T-helper 2 cell (primary cell): ENCODE measurements around the gene ITGB2.
"Not testable (repeated sequence)": the region's sequence is repeated elsewhere in the genome, so short reads cannot be mapped to it uniquely, and the experiment has no call there.

ENCODE experiments used
- DNase-seq, 5 experiments: peaks; one replicate each; pipeline versions ENCODE4 v3.0.0 to v3.0.0-alpha.2; 2012 to 2022

The ITGB2 gene

DNA sequence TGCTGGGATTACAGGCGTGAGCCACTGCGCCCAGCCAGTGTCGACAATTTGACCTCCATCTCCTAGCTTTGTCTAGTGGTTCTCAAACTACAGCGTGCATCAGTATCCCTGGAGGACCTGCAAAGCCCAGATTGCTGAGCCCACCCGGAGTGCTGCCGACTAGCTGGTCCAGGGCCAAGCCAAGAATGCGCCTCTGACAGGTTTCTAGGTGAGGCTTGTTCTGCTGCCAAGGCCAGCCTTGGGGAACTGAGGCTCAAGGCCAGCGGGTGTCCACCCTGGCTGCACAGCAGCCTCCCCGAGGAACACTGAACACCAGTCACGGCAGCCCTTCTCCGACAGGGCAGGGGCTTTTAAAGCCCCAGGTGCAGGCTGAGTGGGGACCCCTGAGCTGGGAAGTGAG is 37.4 kb downstream of the ITGB2 start:
- DNase-seq, result no peak

DNA sequence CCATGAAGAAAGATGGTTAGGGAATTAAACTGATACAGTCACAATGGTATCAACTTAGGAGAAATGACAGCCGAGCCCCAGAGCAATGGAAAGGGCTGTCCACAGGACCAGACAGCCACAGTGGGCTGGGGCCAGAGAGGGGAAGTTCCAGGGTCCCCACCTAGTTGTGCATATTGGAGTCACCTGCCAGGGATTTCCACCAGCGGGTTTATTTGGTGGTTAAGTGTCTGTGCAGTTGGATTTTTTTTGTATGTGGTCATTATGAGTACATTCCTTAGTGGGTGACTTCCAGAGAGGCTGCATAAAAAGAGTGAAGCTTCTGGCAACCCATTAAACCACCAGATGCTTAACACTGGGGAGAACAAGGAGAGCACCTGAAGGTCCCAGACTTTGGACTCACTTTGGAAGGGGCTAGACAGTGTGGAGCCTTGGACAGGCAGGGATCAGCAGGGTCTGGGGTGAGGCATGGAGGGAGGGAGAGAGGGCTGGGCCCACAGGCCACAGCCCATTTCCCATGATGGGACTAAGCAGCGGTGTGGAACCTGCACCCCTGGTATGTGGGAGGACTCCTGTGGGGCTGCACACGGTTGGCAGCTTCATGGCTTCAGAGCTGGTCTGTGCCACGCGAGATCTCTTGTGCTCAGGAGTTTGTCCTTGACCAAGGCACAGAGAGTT is 39.4 kb downstream of the ITGB2 start:
- no peak for DNase-seq

DNA sequence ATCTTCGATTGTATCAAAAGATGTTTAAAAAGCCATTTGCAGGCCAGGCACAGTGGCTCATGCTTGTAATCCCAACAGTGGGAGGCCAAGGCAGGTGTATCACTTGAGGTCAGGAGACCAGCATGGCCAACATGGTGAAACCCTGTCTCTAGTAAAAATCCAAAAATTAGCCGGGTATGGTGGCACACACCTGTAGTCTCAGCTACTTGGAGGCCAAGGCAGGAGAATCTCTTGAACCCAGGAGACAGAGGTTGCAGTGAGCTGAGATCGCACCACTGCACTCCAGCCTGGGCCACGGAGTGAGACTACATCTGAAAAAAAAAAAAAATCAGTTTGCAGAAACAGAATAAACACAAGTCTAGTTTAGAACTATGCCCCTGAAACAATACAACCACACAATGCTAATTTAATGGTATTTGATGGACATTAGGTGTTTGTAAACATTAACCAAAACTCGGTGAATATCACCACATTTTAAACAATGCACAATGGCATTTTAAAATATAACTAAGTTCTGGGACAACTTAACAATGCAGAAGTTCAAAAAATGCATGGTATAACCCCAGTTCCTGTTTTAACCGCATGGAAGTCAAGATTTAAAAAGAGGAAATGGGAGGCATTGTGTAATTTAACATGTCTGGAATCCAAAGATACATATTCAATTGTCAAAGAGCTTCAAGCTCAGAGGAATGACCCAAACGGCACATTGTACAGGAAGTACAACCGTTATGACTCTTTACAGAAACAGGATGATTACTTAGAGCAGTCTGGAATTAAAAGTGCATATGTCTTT is 40.1 kb downstream of the ITGB2 start:
- no peak for DNase-seq

DNA sequence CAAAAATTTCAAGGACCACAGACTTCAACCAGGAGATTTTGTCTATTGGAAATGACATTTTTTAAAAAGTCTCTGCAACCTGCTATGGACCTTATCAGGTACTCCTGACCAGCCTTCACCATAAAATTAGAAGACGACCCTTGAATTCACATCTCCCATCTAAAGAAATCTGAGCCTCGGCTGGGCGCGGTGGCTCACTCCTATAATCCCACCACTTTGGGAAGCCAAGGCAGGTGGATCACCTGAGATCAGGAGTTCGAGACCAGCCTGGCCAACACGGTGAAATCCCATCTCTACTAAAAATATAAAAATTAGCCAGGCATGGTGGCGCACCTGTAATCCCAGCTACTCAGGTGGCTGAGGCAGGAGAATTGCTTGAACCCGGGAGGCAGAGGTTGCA is 41.5 kb downstream of the ITGB2 start:
- not testable (repeated sequence) for DNase-seq

DNA sequence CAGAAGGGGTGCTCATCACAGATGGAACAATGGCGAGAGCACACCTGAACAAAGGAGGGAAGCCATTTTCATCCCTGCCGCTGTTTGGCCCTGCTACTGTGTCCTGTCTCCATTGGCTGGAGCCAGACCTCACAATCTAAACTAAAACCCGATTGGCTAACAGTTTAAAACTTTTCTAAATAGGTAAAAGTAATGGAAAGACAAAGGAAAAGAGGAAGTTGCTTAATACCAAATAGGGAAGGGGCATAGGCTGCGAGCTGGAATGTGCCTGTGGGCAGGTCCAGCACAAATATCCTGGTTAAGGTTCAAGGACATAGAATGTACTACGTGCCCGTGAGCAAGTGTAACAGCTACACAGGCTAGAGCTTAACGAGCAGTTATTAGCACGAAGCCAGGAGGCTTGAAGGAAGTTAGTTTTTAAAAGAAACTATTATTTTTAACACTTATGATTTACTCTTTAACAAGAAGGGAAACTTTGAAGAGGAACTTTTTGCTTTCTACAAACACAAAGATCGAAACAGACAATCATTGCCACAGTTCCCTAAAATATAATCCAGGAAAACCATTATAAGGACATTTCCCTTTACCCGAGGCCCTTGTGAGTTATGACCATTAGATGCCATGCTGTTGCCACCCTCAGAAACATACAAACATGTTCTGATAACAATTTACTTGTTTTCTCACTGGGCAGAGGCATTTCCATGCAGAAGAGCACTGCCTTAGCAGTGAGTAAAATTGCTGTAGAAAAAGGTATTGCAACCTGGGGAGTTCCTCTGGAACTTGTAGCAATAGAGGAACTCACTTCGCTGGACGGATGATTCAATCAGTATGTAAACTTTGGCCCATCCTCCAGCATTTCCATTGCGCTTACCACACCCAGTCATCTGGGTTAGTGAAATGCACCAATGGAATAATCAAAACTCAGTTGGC is 42.4 kb downstream of the ITGB2 start:
- DNase-seq, result no peak

DNA sequence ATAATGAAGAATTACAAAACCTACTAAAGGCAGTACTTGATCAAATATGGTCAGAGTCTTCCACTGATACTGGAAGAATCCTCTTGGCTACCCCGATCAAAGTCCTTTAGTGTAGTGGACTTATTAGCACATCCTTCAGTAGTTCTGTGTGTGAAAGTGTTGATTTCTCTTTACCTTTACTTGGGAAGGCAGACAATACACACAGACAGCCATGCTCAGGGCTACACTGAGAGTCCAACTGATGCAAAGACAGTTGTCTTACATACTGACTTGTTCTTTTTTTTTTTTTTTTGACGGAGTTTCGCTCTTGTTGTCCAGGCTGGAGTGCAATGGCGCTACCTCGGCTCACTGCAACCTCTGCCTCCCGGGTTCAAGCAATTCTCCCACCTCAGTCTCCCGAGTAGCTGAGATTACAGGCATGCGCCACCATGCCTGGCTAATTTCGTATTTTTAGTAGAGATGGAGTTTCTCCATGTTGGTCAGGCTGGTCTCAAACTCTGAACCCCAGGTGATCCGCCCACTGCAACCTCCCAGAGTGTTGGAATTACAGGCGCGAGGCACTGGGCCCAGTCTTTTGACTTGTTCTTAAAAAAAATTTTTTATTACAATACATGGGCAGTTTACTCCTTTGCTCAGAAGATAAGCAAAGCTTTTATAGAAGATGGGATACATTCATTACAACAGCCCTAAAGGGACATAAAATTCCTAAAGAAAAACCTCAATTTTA is 43.7 kb downstream of the ITGB2 start:
- DNase-seq, result no peak

DNA sequence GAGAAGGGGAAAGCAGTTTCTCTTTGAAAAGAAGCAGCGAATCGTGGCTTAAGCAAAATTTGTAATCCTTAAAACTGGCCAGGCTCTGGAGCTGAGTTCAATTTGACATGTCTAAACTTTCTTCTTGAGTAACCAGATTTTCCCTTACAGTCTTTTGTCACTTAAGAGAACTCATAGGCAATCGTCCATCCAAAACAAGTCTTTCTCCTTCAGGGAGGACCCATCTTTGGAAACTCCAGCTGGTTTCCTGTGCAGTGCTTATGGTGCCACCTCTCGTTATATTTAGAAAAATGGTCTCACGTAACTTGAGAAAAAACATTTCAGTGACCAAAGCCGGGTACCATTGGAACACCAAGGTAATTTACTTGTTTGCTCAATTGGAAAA is 45.4 kb downstream of the ITGB2 start:
- DNase-seq, result peak in 1 of 5 experiments; percentile 64

DNA sequence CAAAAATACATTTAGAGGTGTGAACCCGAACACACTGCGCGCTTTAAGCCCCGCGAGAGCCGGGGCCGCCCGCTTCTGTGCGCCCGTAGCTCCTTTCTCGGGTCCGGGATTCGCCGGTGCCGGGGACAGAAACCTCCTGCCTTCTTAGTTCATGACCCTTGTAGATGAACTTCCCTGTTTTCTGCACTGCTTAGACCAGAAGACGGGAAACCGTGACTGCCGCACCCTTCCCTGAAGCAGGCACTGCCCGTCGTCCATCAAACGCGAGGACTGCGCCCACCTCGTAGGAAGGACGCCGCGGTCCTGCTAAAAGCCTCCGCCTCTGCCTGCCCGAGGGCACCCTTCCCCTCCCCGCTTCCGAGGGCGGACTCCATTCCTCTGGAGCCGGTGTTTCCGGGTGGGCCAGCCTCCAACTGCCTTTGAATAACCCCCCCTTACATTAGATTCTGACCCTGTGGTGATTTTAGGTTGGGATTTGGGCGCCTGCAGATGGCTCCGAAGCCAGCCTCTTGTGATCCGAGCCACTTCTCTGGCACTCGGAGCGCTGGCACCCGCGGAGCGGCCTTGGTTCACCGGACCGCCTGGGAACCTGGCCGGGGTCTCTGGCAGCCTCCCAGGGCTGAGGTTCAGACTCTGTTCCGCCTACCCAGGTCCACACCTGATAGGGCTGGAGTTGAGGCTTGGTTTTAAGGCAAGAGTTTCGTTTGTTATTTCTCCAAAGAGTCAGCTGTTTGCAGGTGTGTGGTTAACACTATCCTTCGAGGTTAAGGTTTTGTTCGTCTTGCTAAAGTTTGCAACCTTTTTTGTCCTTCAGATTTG is 46.0 kb downstream of the ITGB2 start:
- peak in 2 of 5 experiments; percentile 69 to 74 for DNase-seq

DNA sequence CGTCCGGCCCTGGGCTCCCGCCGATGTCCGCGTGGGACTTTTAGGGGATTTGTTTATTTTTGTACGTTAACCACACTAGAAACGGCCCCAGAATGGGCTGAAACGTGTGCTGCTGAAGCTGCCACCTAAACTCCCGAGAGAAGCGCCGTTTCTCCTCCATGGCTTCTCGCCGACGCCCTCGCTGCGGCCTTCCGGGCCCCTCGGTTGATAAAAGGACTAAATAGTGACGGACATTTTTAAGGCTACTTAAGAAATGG is 46.5 kb downstream of the ITGB2 start:
- DNase-seq, result no peak

DNA sequence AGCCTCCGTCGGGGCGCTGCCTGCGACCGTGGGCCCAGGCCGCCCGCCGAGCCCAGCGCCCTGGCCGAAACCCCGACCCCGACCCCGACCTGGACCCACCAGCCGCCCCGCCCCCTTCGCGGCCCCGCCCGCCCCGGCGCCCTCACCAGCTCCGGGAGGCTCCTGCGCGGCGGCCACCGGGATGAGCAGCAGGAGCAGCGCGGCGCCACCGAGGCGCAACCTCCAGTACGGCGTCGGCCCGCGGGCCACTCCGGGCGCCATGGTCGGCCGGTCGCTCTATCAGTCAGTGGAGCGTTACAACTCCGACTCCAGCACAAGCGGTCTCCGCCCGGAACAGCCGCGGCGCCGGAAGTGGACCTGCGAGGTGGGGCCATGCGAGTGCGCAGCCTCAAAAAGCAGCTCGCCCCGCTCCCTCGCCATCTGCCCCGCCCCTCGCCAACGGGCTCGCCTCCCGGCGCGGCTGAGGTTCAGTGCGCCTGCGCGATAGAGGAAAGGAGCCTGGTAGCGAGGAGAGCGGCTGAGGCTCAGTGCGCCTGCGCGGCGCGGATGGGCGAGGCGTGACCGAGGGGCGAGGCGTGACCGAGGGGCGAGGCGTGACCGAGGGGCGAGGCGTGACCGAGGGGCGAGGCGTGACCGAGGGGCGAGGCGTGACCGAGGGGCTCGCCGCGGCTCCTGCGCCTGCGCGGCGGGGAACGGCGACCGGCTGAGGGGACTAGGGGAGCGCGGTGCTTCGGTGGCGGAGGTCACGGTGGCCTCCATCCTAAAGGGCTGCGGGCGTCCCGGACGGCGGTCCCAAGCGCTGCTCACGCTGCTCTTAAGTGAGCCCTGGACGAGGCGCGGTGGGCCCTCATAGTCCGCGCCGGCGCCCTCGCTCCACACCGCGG is 47.1 kb downstream of the ITGB2 start, which contains the start of gene PTTG1IP:
Gene PTTG1IP (minus strand): TSS at position 335 of the 884 bp plus-strand sequence. CDS start 74 bp downstream, at position 261.
- peak; percentile 97 to 99 (median 99) for DNase-seq

DNA sequence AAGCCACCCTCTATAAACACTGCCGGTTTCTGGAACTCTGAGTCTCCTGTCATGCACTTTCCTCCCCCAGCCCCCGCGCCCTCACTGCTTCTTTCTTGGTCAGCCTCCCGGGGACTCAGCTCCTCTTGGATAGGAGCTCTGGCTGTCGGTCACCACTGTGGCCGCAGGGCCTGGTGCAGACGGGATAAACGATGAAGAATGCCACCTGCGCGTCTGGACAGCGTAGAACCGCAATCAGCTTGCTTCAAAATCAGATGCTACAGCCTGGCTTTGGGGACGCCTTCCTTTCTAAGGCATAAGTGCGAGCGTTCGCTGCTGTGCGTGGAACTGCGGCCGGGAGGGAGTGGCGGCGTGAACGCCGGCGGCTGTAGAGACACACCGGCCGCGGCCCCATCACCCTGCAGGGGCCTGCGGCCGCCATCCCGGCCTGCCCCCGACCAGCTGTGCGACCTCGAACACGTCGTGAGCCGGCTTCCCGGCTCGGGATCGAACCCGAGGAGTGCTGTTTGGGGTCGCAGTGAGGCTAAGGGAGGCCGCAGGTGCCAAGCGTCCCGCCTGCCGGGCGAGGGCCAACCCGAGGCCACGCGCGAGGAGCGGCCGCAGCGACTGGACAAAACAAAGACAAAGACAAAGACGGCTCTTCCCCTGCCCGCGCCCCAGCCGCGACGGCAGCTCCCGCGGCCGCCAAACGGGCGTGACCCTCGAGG is 47.9 kb downstream of the ITGB2 start:
- DNase-seq, result peak in 1 of 5 experiments; percentile 33

DNA sequence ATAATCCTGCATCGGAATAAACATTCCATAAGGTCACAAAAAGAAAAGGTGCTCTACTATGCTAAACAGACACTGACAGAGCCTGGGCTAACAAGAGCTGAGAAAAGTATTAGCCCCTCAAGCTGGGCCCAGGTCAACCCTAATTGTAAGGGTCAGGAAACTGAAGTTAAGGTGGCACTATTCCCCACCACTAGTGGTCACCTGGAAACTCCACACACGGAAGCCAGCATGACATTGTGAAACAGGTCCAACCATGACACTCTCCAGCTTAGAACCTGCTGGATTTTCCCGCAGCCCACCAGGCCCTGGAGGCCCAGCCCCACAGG is 48.4 kb downstream of the ITGB2 start:
- DNase-seq, result no peak

DNA sequence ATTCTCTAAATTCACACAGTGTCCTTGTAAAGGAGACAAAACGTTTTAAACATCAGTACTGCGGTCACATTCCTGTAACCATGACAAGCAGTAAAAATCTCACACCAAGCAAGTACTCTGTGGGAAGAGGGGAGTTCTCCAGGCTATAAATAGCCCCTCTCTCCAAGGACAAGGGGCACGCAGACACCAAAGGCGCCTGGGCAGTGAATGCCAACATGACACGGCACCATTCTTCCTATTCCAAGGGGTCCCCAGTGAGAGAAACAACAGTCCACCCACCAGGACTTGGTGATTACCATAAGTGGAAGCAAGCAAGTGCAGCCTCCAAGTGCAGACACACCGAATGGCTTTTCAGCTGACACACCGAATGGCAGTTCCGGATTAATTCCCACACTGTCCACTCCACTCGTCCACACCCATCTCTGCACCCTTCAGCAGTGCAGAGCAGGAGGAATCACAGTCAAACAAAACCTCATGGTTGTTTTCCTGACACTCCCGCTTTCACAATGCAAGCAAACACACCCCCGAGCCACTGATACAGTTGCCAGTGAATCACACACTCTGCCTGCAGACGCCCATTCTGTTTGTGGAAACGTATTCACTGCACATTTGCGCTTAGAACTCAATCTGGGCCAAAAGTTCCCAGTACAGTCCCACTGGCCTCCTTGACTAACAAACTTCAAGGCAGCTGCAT is 49.0 kb downstream of the ITGB2 start:
- no peak for DNase-seq

DNA sequence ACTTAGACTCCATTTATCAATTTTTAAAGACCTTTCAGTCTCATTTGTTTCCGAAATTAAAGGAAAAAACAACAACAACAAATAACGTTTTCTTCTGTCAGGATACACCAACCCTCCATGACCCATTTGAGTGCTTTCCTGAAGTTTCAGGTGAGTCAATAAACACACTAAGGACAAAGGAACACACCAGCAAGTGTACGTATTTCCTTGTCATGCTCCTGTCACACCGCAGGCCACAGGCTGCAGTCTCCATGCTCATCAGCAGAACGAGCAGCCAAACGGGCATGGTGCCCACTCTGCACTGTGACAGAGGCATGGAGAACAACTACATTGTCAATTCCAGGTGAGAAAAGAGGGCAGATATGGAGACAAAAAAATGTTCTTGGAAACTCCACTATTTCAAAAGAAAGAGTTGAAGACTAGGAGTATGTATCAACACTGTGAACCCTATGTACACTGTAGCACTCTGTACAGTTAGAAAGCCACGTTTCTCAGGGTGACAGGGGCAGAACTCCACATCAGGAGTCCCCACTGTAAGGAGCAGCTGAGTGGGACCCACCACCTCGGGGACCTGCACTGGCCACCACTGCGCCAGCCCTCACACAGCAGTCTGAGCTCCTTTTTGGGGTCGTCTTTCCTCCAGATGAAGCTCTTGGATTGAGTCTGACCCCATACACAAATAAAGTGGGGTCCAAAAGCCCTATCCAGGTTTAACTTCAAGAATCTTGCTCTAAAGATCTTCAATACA is 49.8 kb downstream of the ITGB2 start:
- peak in 3 of 5 experiments; percentile 49 to 72 (median 60) for DNase-seq

DNA sequence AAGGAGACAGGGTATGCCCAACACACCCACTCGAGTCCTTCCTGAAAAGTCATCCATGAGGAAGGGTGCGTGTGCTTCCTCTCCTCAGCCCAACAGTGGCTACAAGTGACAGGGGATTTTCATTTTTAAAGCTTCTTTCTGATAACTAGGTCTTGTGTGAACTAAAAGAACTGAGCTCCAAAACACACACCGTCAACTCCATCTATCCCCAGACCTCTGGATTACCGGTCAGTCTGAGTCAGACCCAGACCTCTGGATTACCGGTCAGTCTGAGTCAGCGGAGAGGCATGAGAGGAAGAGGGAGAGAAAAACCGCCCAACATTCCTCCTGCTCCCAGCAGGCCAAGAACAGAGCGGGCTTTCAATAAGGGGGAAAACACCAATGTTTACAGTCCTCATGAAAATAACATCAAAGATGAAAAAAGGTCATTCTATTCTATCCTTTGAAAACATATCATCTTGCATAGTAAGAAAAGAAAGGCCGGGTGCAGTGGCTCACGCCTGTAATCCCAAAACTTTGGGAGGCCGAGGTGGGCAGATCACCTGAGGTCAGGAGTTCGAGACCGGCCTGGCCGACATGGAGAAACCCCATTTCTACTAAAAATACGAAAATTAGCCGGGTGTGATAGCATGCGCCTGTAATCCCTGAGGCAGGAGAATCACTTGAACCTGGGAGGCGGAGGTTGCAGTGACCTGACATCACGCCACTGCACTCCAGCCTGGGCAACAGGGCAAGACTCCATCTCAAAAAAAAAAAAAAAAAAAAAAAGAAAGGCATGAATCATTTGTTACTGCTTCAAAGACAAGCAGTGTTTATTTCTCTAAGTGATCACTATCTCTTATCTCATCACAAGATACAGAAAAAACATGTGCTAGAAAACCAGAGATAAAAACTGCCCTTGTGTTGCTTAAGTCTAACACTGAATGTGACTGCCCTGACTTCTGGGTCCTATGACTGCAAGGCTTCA is 50.6 kb downstream of the ITGB2 start:
- peak in 1 of 5 experiments; percentile 90 for DNase-seq

DNA sequence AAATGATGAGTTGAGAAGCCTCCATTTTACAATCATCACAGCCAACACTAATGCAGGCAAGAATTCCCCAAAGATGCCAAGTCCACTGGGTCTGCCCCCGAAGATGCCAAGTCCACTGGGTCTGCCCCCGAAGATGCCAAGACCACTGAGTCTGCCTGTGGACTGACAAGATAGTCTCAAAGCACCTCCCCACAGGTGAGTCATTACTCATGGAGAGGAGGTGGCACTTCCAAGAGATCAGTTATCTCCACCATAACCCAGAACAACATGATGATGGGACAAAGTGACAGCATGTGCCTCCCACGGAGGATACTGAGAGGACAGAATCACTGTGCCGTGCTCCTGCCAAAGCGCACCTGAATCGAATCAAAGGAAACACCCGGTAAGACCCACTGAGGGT is 52.0 kb downstream of the ITGB2 start:
- no peak for DNase-seq

DNA sequence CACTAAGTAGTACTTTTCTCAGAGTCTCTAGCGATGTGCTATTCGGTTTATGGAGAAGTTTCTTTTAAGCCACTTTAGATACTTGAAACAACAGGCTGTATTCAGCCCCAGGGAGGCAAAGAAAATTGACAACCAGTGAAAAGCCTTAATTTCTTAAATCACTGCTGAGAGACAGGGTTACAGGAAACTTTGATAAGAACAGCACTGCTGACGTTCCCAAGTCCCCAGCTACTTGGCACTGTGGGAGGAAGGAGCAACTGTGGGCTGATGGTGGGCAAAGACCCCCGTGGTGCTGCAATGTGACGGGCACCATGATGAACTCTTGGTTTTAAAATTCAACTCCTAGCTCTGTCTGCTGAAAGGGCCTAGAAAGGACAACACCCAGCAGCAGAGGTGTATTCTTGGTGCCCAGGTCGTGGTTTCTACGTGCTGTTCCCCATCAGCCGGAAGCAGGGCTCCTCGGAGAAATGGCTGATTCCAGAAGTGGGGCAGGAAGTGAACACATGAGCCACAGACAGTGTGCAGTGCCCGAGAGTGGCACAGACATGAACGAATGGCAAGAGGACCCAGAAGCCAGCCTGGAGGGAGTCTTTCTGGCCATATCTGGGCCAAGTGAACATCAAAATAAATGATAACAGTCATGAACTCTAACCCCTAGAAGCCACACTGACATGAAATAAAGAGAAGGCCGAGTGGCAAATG is 52.5 kb downstream of the ITGB2 start:
- DNase-seq, result peak in 3 of 5 experiments; percentile 36 to 83 (median 72)
